Mesendoderm (in vitro differentiated cells): ENCODE data around the gene TYROBP.
A peak's percentile ranks its signal among the peaks of the same experiment; 100 is the strongest.

Experiments
- DNase-seq: peaks from one replicate; pipeline ENCODE4 v3.0.0; 2013
- H2AK5ac ChIP-seq: 2 replicates; pipeline ENCODE4 v1.6.1; 2013; ENCODE audit warnings: low read length, inconsistent platforms
- H2BK120ac ChIP-seq: 2 replicates; pipeline ENCODE4 v1.6.1; 2013; ENCODE audit warnings: low read depth, mild to moderate bottlenecking, low read length, moderate library complexity, mixed read lengths
- H2BK15ac ChIP-seq: replicated peaks from 2 replicates; pipeline ENCODE4 v1.6.1; 2013; ENCODE audit warnings: low read depth, mild to moderate bottlenecking, moderate library complexity
- H2BK5ac ChIP-seq: 2 replicates; pipeline ENCODE4 v1.6.1; 2013; ENCODE audit warnings: low read length, inconsistent platforms
- H3K18ac ChIP-seq: 2 replicates; pipeline ENCODE4 v1.6.1; 2013; ENCODE audit warnings: mild to moderate bottlenecking, low read length, mixed read lengths
- H3K23ac ChIP-seq: one replicate; pipeline ENCODE4 v1.6.1; 2013; ENCODE audit warnings: low read length
- H3K27ac ChIP-seq: 2 replicates; pipeline ENCODE4 v1.5.1; 2013; ENCODE audit warnings: low read depth, mild to moderate bottlenecking, inconsistent platforms, low read length, moderate library complexity
- H3K27me3 ChIP-seq: 2 replicates; pipeline ENCODE4 v1.6.1; 2013; ENCODE audit warnings: low read length, control low read depth, mild to moderate bottlenecking, inconsistent platforms; ENCODE audit not compliant: insufficient read depth, poor library complexity
- H3K36me3 ChIP-seq: 2 replicates; pipeline ENCODE4 v1.6.1; 2013; ENCODE audit warnings: low read length, inconsistent platforms; ENCODE audit not compliant: control insufficient read depth, insufficient read depth
- H3K4ac ChIP-seq: one replicate; pipeline ENCODE4 v1.6.1; 2013; ENCODE audit warnings: low read depth, mild to moderate bottlenecking, low read length, moderate library complexity
- H3K4me1 ChIP-seq: 2 replicates; pipeline ENCODE4 v1.6.1; 2013; ENCODE audit warnings: low read depth, low read length, inconsistent platforms; ENCODE audit not compliant: control insufficient read depth
- H3K4me2 ChIP-seq: 2 replicates; pipeline ENCODE4 v1.6.1; 2013; ENCODE audit warnings: low read length
- H3K4me3 ChIP-seq: 2 replicates; pipeline ENCODE4 v1.5.1; 2013; ENCODE audit warnings: mild to moderate bottlenecking, low read length
- H3K56ac ChIP-seq: one replicate; pipeline ENCODE4 v1.6.1; 2013; ENCODE audit warnings: low read length
- H3K79me1 ChIP-seq: 2 replicates; pipeline ENCODE4 v1.6.1; 2013; ENCODE audit warnings: low read length, inconsistent platforms
- H3K79me2 ChIP-seq: 2 replicates; pipeline ENCODE4 v1.6.1; 2013; ENCODE audit warnings: mild to moderate bottlenecking, low read length; ENCODE audit not compliant: control insufficient read depth, insufficient read depth
- H3K9ac ChIP-seq: 2 replicates; pipeline ENCODE4 v1.6.1; 2013; ENCODE audit warnings: low read length, inconsistent platforms
- H4K5ac ChIP-seq: one replicate; pipeline ENCODE4 v1.6.1; 2013; ENCODE audit warnings: low read length
- H4K8ac ChIP-seq: one replicate; pipeline ENCODE4 v1.6.1; 2013; ENCODE audit warnings: low read depth, mild to moderate bottlenecking, control low read depth, low read length, moderate library complexity
- WGBS: extraction: QIAGEN DNeasy Blood & Tissue Kit; methylation state at CpG from one replicate; pipeline ENCODE4 v1.1.7; 2013; ENCODE audit warnings: low lambda C conversion rate, missing lambda C conversion rate; ENCODE audit not compliant: insufficient coverage; ENCODE audit errors: extremely low coverage; 5-methylcytosine and 5-hydroxymethylcytosine counted together

Gene TYROBP

DNA sequence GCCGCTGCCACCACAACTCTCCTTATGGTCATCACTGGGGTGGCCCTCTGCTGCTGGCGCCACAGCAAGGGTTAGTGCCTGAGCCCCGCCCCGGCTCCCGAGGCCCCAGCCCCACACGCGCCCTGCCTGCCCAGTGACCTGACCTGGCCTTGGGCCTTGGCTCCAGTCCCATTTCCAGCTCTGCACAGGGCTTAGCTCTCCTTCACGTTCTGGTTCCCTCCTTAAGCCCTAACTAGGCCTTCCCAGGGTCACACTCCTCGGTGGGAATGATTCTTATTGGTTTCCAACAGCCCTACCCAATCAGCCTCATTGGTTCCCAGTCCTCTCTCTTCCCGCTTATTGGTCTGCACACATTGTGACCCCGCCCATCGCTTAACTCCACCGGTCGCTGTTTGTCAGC is 45.6 kb downstream of the TYROBP start:
- H4K8ac ChIP-seq, result no peak overlapping the region
- H2BK120ac ChIP-seq, result no peak overlapping the region
- H3K4me2 ChIP-seq, result no peak overlapping the region
- H4K5ac ChIP-seq, result no peak overlapping the region
- no peaks in the 10 kb centered on the region for H3K79me1 ChIP-seq
- H3K56ac ChIP-seq, result no peak overlapping the region
- no peak overlapping the region for H3K18ac ChIP-seq
- H3K27me3 ChIP-seq, result peaks cover 2% of the 10 kb centered on the region
- H3K79me2 ChIP-seq, result no peaks in the 10 kb centered on the region
- DNase-seq, result peak; percentile 45
- H3K36me3 ChIP-seq, result no peaks in the 10 kb centered on the region
- H2BK15ac ChIP-seq, result no peak overlapping the region
- no peak overlapping the region for H3K27ac ChIP-seq
- peaks cover 3% of the 10 kb centered on the region for H3K4me1 ChIP-seq
- no peak overlapping the region for H3K4me3 ChIP-seq
- no CpG with 5 or more reads among the region's 14 CpGs for WGBS
- H3K9ac ChIP-seq, result no peak overlapping the region
- H3K4ac ChIP-seq, result no peak overlapping the region
- H2BK5ac ChIP-seq, result no peak overlapping the region
- no peak overlapping the region for H2AK5ac ChIP-seq
- H3K23ac ChIP-seq, result no peak overlapping the region

DNA sequence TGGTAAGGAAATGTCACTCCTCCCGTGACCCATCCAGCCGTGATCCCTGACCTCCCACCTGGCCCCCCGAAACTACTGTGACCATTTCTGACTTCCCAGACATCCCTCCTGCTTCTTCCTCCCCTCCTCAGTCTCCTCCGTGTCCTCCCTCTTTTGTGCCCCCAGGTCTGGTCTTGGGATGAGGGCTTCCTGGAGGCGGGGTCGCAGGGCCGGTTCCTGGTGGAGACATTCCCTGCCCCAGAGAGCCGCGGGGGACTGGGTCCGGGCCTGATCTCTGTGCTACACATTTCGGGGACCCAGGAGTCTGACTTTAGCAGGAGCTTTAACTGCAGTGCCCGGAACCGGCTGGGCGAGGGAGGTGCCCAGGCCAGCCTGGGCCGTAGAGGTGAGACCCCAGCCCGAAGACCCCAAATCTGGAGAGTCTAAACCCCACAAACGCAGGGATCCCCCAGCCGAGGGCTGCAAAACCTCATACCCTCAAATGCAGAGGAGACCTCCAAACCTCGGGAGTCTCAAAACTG is 46.4 kb downstream of the TYROBP start:
- no peak overlapping the region for H4K5ac ChIP-seq
- peak overlapping the region; percentile 47 for H3K9ac ChIP-seq
- H3K56ac ChIP-seq, result peak overlapping the region; percentile 85
- H2BK120ac ChIP-seq, result no peak overlapping the region
- H3K79me1 ChIP-seq, result no peaks in the 10 kb centered on the region
- peaks cover 3% of the 10 kb centered on the region for H3K4me1 ChIP-seq
- H3K23ac ChIP-seq, result no peak overlapping the region
- H3K4ac ChIP-seq, result no peak overlapping the region
- no peaks in the 10 kb centered on the region for H3K36me3 ChIP-seq
- H3K27ac ChIP-seq, result no peak overlapping the region
- no peaks in the 10 kb centered on the region for H3K79me2 ChIP-seq
- H4K8ac ChIP-seq, result no peak overlapping the region
- H3K18ac ChIP-seq, result no peak overlapping the region
- no CpG with 5 or more reads among the region's 19 CpGs for WGBS
- no peak overlapping the region for H2AK5ac ChIP-seq
- H2BK5ac ChIP-seq, result no peak overlapping the region
- H3K27me3 ChIP-seq, result peaks cover 8% of the 10 kb centered on the region
- no peak overlapping the region for H2BK15ac ChIP-seq
- peak overlapping the region; percentile 44 for H3K4me2 ChIP-seq
- no peak for DNase-seq
- no peak overlapping the region for H3K4me3 ChIP-seq

DNA sequence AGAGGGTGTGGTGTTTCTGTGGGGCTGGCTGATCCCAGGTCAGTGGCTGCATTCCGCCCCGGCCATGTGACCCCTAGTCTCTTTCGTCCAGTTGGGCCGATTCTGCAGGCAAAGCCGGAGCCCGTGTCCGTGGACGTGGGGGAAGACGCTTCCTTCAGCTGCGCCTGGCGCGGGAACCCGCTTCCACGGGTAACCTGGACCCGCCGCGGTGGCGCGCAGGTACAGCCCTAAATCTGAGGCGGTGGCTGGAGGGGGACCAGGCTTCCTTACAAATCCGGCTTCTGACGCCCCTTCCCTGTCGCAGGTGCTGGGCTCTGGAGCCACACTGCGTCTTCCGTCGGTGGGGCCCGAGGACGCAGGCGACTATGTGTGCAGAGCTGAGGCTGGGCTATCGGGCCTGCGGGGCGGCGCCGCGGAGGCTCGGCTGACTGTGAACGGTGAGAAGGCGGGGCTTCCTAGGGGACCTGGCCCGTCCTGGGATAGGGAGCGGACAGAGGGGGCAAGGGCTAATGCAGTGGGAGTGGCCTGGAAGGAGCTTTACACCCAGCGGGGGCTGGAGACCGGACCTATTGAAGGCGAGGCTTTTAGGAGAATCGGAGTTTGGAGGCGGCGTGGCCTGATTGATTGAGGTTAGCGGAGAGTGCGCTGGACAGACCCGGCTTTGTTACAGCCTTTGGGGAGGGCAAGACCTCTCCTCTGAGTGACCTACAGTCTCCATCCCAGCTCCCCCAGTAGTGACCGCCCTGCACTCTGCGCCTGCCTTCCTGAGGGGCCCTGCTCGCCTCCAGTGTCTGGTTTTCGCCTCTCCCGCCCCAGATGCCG is 47.1 kb downstream of the TYROBP start:
- Histone ChIP-seq H3K79me2 (no peaks in the 10 kb centered on the region), H3K4ac (no peak overlapping the region), H2BK5ac (no peak overlapping the region), H2AK5ac (no peak overlapping the region), H3K79me1 (no peaks in the 10 kb centered on the region), H3K4me1 (peaks cover 3% of the 10 kb centered on the region), H4K8ac (no peak overlapping the region), H4K5ac (no peak overlapping the region), H2BK120ac (no peak overlapping the region), H3K23ac (no peak overlapping the region), H3K9ac (peak overlapping the region; percentile 72), H3K56ac (peak overlapping the region; percentile 85), H3K4me2 (peak overlapping the region; percentile 49), H3K27me3 (peaks cover 8% of the 10 kb centered on the region), H3K36me3 (no peaks in the 10 kb centered on the region), H3K4me3 (no peak overlapping the region), H3K18ac (no peak overlapping the region), H3K27ac (no peak overlapping the region), H2BK15ac (no peak overlapping the region)
- DNase-seq, result peak; percentile 95
- WGBS, result no CpG with 5 or more reads among the region's 55 CpGs

DNA sequence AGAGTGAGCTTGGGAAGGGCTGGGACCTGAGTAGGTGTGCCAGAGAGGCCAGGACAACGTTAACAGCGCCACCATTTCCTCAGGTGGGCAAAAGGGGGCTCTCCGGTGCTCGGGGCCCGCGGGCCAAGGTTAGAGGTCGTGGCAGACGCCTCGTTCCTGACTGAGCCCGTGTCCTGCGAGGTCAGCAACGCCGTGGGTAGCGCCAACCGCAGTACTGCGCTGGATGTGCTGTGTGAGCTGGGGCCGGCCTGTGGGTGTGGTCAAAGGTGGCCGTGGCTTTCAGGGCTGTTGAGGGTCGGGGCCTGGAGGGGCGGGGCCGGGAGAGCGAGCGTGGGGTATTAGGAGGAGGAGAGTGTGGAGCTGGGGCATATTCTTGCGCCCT is 47.7 kb downstream of the TYROBP start:
- Histone ChIP-seq H2BK120ac (no peak overlapping the region), H3K9ac (peak overlapping the region; percentile 72), H3K79me2 (no peaks in the 10 kb centered on the region), H3K56ac (peak overlapping the region; percentile 77), H3K4ac (no peak overlapping the region), H3K4me3 (no peak overlapping the region), H3K36me3 (no peaks in the 10 kb centered on the region), H4K8ac (no peak overlapping the region), H3K4me1 (peaks cover 3% of the 10 kb centered on the region), H3K4me2 (peak overlapping the region; percentile 49), H3K79me1 (no peaks in the 10 kb centered on the region), H3K18ac (no peak overlapping the region), H2AK5ac (no peak overlapping the region), H3K23ac (no peak overlapping the region), H3K27me3 (peaks cover 11% of the 10 kb centered on the region), H4K5ac (no peak overlapping the region), H2BK15ac (no peak overlapping the region), H3K27ac (no peak overlapping the region), H2BK5ac (no peak overlapping the region)
- no CpG with 5 or more reads among the region's 24 CpGs for WGBS
- DNase-seq, result no peak

- H3K27ac ChIP-seq, result no peak overlapping the region
- DNase-seq, result no peak
- H3K56ac ChIP-seq, result no peak overlapping the region
- no peak overlapping the region for H2BK15ac ChIP-seq
- no peak overlapping the region for H3K4ac ChIP-seq
- no peak overlapping the region for H2BK5ac ChIP-seq
- H3K27me3 ChIP-seq, result peaks cover 11% of the 10 kb centered on the region
- no peaks in the 10 kb centered on the region for H3K79me2 ChIP-seq
- no peak overlapping the region for H3K18ac ChIP-seq
- H2BK120ac ChIP-seq, result no peak overlapping the region
- peaks cover 3% of the 10 kb centered on the region for H3K4me1 ChIP-seq
- no peak overlapping the region for H3K4me2 ChIP-seq
- H3K79me1 ChIP-seq, result no peaks in the 10 kb centered on the region
- H3K23ac ChIP-seq, result no peak overlapping the region
- H4K8ac ChIP-seq, result no peak overlapping the region
- H3K36me3 ChIP-seq, result no peaks in the 10 kb centered on the region
- WGBS, result no CpG with 5 or more reads among the region's 4 CpGs
- H2AK5ac ChIP-seq, result no peak overlapping the region
- no peak overlapping the region for H3K9ac ChIP-seq
- no peak overlapping the region for H3K4me3 ChIP-seq
- H4K5ac ChIP-seq, result no peak overlapping the region
Measured at GRCh38 chr19:35859414-35859813, 48.7 kb downstream of the TYROBP start.
